HG03575 (cell line): ENCODE results near the gene MYOM1.
"Not testable (repeated sequence)": the region's sequence is repeated elsewhere in the genome, so short reads cannot be mapped to it uniquely, and the experiment has no call there.

Source experiments
- ATAC-seq: cut with Tn5 transposase; IDR thresholded peaks from one replicate; pipeline ENCODE4 v1.9.1; 2021; ENCODE audit not compliant: unreplicated experiment, insufficient number of reproducible peaks, low FRiP score; ENCODE audit errors: extremely low read depth

MYOM1 gene

DNA sequence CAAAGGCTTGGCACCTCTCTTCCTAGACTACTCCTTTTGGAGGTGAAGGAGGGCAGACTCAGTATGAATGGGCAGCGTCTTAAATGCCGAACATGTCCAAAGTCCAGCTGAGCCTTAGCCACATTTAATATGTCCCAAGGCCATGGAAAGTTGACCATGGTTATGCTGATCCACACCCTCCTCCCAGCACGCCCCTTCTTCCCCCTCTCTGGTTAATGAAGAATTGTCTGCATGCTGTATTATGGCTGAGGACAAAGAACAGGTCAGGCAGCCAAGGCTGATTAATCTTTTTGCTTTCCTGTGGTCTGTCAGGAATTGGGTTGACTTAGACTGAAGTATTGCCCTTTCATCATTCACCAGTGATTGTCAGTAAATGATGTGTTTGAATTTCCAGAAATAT lies 5.8 kb upstream of the MYOM1 start:
- ATAC-seq, result no peak

DNA sequence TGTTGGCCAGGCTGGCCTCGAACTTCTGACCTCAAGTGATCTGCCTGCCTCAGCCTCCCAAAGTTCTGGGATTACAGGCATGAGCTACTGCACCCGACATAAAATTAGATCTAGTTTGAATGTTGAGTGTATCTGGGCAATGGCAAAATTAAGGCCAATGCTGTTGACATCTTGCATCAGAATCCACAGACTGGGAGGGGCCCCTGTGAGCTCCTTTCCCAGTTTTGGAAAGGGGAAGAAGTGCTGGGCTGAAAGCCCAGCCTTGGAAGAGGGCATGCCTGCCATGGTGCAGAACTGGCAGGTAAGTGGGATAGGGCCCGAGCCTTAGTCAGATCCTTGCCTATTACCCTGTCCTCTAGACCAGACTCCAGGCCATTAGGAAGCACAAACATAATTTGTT lies 4.5 kb upstream of the MYOM1 start:
- no peak for ATAC-seq

DNA sequence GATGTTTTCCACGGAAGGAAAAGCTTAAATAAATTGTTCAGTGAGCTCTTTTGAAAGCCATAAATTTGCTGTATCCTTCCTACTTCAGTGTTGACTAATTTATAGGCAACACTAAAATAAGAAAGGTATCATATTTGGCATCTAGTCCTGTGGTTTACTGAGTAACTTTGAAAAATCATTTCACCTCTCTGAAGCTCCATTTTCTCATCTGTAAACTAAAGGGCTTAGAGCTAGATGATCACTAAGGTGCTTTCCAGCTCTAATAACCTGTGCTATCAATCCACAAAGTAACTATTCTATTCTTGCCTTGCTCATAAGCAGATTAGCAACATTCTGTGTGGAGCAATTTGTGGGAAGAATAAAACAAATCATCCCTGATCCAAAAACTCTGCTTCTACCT lies 3.6 kb upstream of the MYOM1 start:
- no peak for ATAC-seq

DNA sequence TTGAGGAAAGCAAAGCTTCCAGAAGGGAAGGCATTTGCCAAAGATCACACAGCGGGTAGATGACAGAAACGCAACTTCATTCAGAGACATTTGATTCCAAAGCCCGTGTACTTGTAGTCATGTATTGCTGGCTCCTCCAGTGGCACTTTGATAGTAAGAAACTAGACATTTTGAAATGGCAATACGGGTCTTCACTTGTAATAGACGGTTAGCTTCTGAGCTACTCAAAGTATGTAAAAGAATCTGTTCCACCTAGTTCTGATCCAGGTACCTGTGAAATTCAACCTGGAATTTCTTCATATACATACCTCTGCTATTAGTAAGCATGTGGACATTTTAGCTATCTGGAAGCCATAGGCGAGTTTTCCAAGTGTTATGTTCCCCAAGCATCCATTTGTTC lies 1.7 kb upstream of the MYOM1 start:
- ATAC-seq, result no peak

DNA sequence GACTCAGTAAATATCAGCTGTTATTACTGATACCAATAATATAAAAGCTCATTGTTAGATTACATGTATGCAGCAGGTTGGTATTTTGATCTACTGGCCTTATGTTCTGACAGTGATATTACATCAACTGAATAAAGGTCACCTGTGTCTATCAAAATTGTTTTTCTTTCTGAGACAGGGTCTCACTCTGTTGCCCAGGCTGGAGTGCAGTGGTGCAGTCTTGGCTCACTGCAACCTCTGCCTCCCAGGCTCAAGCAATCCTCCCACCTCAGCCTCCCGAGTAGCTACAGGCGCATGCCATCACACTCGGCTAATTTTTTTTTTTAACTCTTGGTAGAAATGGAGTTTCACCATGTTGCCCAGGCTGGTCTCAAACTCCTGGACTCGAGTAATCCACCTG lies 1.1 kb upstream of the MYOM1 start:
- not testable (repeated sequence) for ATAC-seq

DNA sequence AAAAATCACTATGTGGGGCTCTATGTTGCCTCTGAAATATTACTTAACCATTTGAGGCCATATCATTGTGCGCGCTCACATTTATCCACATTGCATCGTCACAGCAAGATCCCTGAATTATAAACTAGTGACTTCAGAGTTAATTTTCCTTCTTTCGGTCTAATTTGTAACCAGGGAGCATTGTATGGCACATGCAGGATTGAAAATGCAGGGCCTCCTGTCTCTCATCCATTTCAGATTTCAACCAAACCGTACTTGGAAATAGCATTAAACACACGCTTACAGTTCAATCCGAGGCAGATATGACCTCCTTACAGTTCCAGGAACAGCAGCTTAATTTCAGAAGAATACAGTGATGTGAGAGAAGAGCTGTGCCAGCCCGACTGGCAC lies 532 bp downstream of the MYOM1 start:
- no peak for ATAC-seq

DNA sequence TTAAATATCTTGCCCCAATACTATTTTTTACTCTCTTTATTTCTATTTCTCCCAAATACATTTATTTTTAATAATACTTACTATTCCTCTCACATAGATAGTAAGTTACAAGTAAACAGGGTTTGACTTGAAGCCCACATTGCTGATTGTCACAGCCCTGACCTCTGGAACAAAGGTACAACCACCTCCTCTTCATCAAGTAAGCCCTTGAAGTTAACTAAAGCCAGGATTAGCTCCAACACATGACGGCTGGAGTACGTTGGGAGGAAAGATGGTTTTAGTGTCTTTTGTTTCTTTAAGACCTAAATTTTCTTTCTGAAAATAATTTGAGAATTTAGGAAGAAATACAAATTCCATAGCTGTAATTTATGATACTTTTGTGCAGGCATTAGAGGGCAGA lies 949 bp downstream of the MYOM1 start:
- no peak for ATAC-seq

DNA sequence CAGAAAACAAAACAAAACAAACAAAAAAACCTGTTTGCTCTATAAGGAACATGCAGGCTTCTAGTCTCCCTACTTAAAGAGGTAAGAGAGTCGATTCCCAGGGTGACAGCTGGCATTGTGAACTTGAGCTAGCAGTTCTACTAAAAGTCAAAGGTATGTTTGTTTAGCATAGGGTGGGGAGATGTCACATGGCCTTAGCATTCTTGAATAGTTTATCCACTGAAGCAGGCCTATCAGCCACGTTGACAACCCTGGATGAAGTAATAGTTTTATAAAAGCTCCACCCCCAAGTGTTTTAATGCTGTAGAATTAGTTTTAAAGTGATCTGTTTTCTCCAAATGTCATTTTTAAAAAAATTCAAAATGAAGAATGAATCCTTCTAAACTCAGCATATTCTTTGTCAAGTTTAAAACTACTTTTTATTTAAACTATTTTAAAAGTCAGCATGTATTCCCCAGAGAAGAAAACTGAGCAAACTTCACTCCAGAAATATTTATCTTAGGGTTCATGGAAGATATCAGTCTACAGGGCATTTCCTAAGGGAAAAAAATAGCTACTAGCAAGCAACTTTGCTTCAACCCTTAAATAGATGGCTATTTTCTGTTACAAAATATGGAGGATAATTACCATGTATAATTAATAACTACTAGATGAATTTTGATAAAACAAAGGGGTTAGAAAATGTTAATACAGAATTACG lies 1.7 kb downstream of the MYOM1 start:
- no peak for ATAC-seq

DNA sequence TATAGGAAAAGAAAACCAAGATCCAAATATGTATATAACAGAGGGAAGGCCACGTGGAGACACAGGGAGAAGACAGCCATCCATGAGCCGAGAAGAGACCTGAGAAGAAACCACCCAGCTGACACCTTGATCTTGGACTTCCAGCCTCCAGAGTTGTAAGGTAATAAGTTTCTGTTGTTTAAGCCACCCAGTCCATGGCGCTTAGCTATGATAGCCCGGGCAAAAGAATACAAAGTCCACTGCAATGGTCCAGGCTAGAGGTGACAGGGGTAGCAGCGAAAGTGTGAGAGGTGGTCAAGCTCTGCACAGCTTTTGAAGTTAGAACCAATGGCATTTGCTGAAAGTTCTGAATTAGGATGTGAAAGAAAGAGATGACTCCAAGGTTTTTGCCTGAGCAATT lies 2.8 kb downstream of the MYOM1 start:
- no peak for ATAC-seq

DNA sequence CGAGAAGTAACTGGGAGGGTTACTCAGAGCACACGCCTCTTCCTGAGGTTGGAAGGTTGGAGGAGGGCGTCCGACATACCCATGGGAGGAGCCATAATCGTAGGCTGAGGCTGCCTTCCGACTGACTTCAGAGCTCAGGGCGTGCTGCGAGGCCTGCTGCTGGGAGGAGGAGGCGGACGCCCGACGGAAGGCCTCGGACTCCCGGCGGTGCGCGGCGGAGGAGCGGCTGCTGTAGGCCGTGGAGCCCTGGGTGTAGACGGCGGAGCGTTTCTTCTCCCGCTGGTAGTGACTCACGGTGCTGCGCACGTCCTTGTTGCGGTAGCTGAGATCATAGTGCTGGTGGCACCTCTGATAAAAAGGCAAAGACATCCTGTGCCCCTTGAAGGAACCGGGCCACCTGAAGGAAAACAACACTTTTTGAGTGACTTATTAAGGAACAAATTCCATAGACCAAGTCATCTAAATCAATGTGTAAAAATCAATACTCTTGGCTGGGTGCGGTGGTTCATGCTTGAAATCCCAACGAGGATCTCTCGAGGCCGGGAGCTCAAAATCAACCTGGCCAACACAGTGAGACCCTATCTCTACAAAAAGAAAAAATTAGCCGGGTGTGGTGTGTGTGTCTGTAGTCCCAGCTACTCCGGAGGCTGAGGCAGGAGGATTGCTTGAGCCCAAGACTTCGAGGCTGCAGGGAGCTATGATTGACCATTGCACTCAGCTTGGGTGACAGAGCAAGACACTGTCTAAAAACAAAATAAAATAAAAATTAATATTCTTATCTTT lies 4.7 kb downstream of the MYOM1 start:
- ATAC-seq, result no peak

DNA sequence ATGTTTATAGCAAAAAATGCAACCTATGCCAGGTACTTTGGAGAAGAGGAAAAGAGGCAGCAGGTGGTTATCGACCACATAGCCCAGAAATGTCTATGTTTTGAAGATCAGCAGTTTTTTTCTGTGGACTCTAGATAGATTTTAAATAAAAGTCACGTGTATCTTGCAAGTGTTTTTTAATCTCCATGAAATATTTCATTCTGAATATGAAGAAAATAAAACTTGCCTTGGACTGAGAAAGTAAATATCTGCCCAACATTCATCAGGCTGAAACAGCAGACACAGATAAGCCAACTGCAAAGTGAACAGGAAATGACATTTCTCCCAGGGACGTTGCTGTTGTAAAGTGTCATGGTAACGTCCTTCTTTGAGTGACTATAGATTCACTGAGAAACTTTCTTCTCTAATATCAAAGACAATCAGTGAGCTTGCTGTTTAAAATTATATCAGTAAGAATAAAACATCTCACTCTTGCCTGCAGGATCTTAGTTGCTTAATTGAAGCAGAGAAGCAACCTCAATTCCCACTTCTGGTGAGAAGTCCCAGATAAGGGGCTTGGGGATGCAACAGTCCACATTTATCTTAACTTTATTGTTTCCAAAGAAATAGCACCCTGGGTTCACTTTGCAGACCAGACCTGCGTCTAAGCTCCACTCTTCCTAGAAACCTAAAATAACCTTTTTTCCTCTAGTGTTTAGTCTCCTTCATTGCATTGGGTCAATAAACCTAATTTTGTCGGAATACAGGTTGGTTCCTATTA lies 6.3 kb downstream of the MYOM1 start:
- no peak for ATAC-seq

DNA sequence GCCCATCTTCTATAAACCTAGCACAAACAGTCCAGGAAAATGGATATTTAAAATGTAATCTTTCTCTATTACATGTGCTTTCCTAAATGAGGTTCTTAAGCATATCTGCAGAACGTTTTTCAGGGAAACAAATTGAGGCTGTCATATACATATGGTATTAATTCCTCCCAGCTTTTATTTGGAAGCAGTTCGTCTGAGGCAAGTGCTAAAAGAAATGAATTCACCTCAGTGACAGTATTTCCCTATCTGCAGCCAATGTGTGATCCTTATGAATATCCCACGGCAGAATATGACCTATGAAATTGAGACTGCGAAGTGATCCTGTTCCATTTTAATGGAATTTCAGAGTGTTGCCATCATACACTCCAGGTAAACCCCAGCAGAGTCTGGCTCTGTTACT lies 7.1 kb downstream of the MYOM1 start:
- no peak for ATAC-seq

DNA sequence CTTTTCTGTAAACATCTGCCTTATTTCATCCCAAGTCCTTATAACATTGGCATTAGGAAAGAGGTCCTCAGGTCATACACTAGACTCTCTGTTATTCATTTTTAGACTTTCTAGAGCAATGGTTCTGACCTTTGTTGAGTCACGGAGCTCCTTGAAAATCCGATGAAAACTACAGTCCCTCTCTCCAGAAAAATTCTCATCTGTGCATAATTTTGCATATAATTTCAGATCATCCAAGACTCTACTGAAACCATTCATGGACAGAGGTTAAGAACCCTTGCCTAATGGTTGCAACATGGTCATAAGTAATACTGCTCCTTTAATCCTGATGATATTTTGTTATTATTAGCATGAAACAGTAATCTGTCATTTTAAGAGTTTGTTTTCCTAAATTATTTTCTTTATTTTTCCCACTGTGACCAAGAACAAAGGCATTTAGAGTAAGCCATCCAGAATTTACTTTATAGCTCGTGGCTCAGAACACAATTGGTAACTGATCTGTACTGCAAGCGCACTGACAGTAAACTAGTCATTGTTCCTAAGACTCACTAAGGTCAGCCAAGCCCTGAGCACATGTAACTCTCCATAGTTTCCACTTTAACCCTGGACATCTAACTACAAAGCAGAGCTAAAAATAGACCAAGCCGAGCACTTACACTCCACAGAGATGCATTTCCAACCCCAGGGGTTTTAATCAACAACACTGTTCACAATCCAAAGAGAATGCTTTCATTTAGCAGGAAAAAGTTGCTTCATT lies 8.4 kb downstream of the MYOM1 start:
- ATAC-seq, result no peak

DNA sequence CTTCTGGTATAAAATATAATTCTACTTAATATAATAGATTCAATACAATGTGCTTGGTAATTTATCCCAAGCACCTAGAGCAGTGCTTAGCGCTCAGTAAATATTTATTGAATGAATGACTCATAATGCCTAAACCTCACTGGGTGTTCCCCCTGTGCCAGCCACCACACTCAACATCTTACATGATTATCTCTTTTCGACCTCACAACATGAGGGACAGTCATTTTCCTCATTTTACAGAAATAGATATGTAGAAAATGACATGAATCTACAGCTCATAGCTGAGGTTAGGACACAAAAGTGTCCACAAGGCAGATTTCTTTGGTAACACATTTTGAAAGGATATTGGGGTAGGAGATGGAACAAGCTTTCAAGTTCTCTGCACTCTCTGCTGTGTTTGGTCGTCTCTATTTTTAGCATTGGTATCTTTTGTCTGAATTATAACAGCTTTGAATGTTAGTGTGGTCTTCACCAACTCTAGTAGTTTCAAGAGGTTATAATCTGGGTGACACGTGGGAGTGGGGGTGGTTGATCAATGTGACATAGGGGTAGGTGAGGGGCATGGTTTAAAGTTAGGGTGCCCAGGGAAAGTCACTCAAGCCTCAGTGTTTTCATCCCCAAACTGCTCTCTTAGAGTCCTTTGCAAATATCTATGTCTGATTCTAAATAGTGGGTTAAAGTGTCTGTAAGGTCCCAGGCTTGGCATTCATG lies 9.8 kb downstream of the MYOM1 start:
- ATAC-seq, result no peak

DNA sequence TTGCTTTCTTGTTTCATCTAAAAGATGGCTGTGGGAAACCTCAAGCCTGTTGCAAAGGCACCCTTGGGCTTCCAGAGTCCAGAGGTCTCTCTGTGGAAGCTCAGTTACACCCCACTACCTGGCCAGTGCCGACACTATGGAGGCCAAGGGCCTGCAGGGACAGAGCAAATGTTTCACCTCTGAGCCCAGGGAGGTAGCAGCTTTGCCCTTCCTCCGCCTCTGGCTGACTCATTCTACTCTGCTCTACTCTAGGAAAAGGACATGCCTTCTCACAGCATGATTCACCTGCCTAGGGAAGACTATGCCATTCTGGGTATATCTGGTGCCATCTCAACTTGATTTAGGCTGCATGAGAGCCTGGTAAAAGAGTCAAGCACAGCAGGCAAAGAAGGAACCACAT lies 12.2 kb downstream of the MYOM1 start:
- no peak for ATAC-seq

DNA sequence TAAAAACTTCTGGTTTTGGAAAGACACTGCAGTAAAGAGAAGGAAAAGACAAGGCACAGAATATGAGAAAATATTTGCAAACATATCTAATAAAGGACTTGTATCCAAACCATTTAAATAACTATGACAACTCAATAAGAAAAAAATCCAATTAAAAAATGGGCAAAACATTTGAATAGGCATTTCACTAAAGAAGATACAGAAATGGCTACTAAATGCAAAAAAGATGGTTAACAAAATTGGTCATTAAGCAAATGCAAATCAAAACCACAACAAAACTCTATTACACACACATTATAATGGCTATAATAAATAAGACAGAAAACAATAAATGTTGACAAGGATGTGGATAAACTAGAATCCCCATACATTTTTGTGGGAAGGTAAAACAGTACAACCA lies 14.5 kb downstream of the MYOM1 start:
- ATAC-seq, result no peak

DNA sequence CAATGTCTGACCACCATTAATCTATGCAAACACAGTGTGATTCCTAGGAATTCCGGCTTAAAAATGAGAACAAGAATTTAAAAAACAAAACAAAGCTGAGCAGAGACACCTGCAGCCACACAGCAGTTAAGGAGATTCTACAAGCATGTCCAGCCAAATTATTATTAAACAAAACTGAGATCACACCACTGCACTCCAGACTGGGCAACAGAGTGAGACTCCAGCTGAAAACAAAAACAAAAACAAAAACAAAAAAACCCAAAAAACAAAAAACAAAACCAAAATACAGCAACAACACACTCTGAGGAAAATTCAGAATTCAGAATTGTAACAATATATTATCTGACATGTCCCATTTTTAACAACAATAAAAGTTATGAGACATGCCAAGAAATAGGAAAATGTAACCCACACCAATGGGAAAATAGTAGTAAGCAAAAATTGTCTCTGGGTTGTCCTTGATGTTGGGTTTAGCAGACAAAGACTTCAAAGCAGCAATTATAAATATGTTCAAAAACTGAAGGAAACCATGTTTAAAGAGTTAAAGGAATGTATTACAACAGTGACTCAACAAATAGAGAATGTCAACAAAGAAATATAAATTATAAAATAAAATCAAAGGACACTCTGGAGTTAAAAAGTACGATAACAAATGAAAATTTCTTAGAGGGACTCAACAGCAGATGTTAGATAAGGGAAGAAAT lies 19.7 kb downstream of the MYOM1 start:
- no peak for ATAC-seq

DNA sequence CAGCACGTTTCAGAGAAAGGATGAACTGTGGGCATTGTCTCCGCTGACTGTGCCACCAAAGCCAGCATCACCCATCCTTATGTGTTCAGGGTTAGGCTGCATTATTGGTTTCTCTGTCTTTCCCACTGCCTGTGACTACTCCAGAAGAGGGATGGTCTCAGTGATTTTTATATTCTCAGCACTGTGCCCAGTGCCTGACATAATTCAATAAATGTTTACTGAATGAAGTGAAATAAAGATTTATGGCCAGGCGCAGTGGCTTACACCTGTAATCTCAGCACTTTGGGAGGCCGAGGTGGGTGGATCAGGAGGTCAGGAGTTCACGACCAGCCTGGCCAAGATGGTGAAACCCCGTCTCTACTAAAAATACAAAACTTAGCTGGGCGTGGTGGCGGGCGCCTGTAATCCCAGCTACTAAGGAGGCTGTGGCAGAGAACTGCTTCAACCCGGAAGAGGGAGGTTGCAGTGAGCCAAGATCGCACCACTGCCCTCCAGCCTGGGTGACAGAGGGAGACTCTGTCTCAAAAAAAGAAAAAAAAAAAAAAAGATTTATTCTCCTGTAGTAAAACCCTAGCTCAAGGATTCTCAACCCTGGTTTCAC lies 21.4 kb downstream of the MYOM1 start:
- not testable (repeated sequence) for ATAC-seq
